ENCODE data around the gene FPR3. TPM values are rescaled to one million over a fixed set of nuclear protein-coding genes. Genes with fewer than 3 reads are reported as not detected.

FPR3 gene
- total RNA-seq (1 to 10 TPM; 3.2 TPM), polyA plus RNA-seq (not detected)

- H3K27ac Mint-ChIP-seq = no peak within 1 kb of the TSS
- Histone ChIP-seq H3K27ac (ENCODE audit: low read depth, low read length) (no peak within 1 kb of the TSS), H3K4me1 (ENCODE audit: insufficient read depth, low read length) (no peaks in the 10 kb centered on the region), H3K4me3 (ENCODE audit: low read length in 2 of 2) (no peak within 1 kb of the TSS), H3K9me3 (ENCODE audit: control insufficient read depth in 1 of 2, low read length in 2 of 2) (no peaks in the 10 kb centered on the region), H3K36me3 (ENCODE audit: insufficient read depth, low read length) (no peaks in the 10 kb centered on the region), H3K27me3 (ENCODE audit: insufficient read depth, low read length) (no peaks in the 10 kb centered on the region)
- ChIA-PET POLR2A (ENCODE audit: partially characterized antibody) (no interaction called here), CTCF (ENCODE audit: partially characterized antibody) (no interaction called here)
- DNase-seq = no peak
- H3K27me3 Mint-ChIP-seq = peaks cover 4 to 15% of the 10 kb centered on the region in 2 donors
- H3K9me3 Mint-ChIP-seq = peaks cover 0 to 23% (median 15%) of the 10 kb centered on the region in 8 donors
- no peaks in the 10 kb centered on the region for H3K36me3 Mint-ChIP-seq
- intact Hi-C loops (cut with micrococcal nuclease) = no loop called here
- H3K4me1 Mint-ChIP-seq = no peaks in the 10 kb centered on the region
- no peak within 1 kb of the TSS for H3K4me3 Mint-ChIP-seq
These were observed at the start of gene FPR3 for GRCh38 chr19:51794885-51795490. TSS of gene FPR3 (plus strand) at chr19:51795157. CDS start at chr19:51823749, 28,592 bp downstream.

GRCh38 chr19:51746731-51747130 lies 48.2 kb upstream of the FPR3 start:
- H3K27me3 Mint-ChIP-seq = peaks cover 2 to 6% of the 10 kb centered on the region in 2 donors
- Histone ChIP-seq H3K9me3 (ENCODE audit: control insufficient read depth in 1 of 2, low read length in 2 of 2) (no peaks in the 10 kb centered on the region), H3K27me3 (ENCODE audit: insufficient read depth, low read length) (no peaks in the 10 kb centered on the region), H3K27ac (ENCODE audit: low read depth, low read length) (no peak overlapping the region), H3K4me1 (ENCODE audit: insufficient read depth, low read length) (no peaks in the 10 kb centered on the region), H3K36me3 (ENCODE audit: insufficient read depth, low read length) (no peaks in the 10 kb centered on the region), H3K4me3 (ENCODE audit: low read length in 2 of 2) (no peak overlapping the region)
- intact Hi-C loops (cut with micrococcal nuclease) = no loop called here
- no peak for DNase-seq
- H3K4me1 Mint-ChIP-seq = no peaks in the 10 kb centered on the region
- peaks cover 0 to 3% (median 0%) of the 10 kb centered on the region in 8 donors for H3K9me3 Mint-ChIP-seq
- H3K36me3 Mint-ChIP-seq = no peaks in the 10 kb centered on the region
- POLR2A ChIA-PET (ENCODE audit: partially characterized antibody) = no interaction called here
- H3K4me3 Mint-ChIP-seq = no peak overlapping the region
- CTCF ChIA-PET (ENCODE audit: partially characterized antibody) = no interaction called here
- H3K27ac Mint-ChIP-seq = no peak overlapping the region

- CTCF ChIA-PET (ENCODE audit: partially characterized antibody) = no interaction called here
- Histone ChIP-seq H3K4me3 (ENCODE audit: low read length in 2 of 2) (no peak overlapping the region), H3K4me1 (ENCODE audit: insufficient read depth, low read length) (no peaks in the 10 kb centered on the region), H3K36me3 (ENCODE audit: insufficient read depth, low read length) (no peaks in the 10 kb centered on the region), H3K27me3 (ENCODE audit: insufficient read depth, low read length) (no peaks in the 10 kb centered on the region), H3K27ac (ENCODE audit: low read depth, low read length) (no peak overlapping the region), H3K9me3 (ENCODE audit: control insufficient read depth in 1 of 2, low read length in 2 of 2) (no peaks in the 10 kb centered on the region)
- Mint-ChIP-seq H3K4me3 (no peak overlapping the region), H3K36me3 (no peaks in the 10 kb centered on the region), H3K27ac (no peak overlapping the region), H3K27me3 (peaks cover 2 to 6% of the 10 kb centered on the region in 2 donors), H3K4me1 (no peaks in the 10 kb centered on the region), H3K9me3 (peaks cover 0 to 6% (median 1%) of the 10 kb centered on the region in 8 donors)
- intact Hi-C loops (cut with micrococcal nuclease) = no loop called here
- no peak for DNase-seq
- POLR2A ChIA-PET (ENCODE audit: partially characterized antibody) = no interaction called here
These were observed 45.0 kb upstream of the FPR3 start for GRCh38 chr19:51749979-51750378.

GRCh38 chr19:51750400-51751094 lies 44.4 kb upstream of the FPR3 start:
- DNase-seq = no peak
- H3K36me3 ChIP-seq (ENCODE audit: insufficient read depth, low read length) = no peaks in the 10 kb centered on the region
- CTCF ChIA-PET (ENCODE audit: partially characterized antibody) = no interaction called here
- H3K4me1 Mint-ChIP-seq = no peaks in the 10 kb centered on the region
- no peaks in the 10 kb centered on the region for H3K36me3 Mint-ChIP-seq
- intact Hi-C loops (cut with micrococcal nuclease) = no loop called here
- H3K4me3 Mint-ChIP-seq = no peak overlapping the region
- H3K9me3 Mint-ChIP-seq = peaks cover 0 to 6% (median 4%) of the 10 kb centered on the region in 8 donors
- H3K27me3 Mint-ChIP-seq = peaks cover 2 to 3% of the 10 kb centered on the region in 2 donors
- H3K4me1 ChIP-seq (ENCODE audit: insufficient read depth, low read length) = no peaks in the 10 kb centered on the region
- no peaks in the 10 kb centered on the region for H3K9me3 ChIP-seq (ENCODE audit: control insufficient read depth in 1 of 2, low read length in 2 of 2)
- no peak overlapping the region for H3K4me3 ChIP-seq (ENCODE audit: low read length in 2 of 2)
- POLR2A ChIA-PET (ENCODE audit: partially characterized antibody) = no interaction called here
- no peak overlapping the region for H3K27ac Mint-ChIP-seq
- H3K27me3 ChIP-seq (ENCODE audit: insufficient read depth, low read length) = no peaks in the 10 kb centered on the region
- H3K27ac ChIP-seq (ENCODE audit: low read depth, low read length) = no peak overlapping the region

- H3K27me3 ChIP-seq (ENCODE audit: insufficient read depth, low read length) = no peaks in the 10 kb centered on the region
- Mint-ChIP-seq H3K4me3 (no peak within 1 kb of the TSS), H3K36me3 (no peaks in the 10 kb centered on the region), H3K27ac (no peak within 1 kb of the TSS), H3K4me1 (no peaks in the 10 kb centered on the region), H3K9me3 (peaks cover 0 to 12% (median 6%) of the 10 kb centered on the region in 8 donors), H3K27me3 (peaks cover 3 to 6% of the 10 kb centered on the region in 2 donors)
- ChIA-PET CTCF (ENCODE audit: partially characterized antibody) (no interaction called here), POLR2A (ENCODE audit: partially characterized antibody) (no interaction called here)
- no peak within 1 kb of the TSS for H3K27ac ChIP-seq (ENCODE audit: low read depth, low read length)
- H3K4me1 ChIP-seq (ENCODE audit: insufficient read depth, low read length) = no peaks in the 10 kb centered on the region
- H3K9me3 ChIP-seq (ENCODE audit: control insufficient read depth in 1 of 2, low read length in 2 of 2) = no peaks in the 10 kb centered on the region
- intact Hi-C loops (cut with micrococcal nuclease) = no loop called here
- no peaks in the 10 kb centered on the region for H3K36me3 ChIP-seq (ENCODE audit: insufficient read depth, low read length)
- H3K4me3 ChIP-seq (ENCODE audit: low read length in 2 of 2) = no peak within 1 kb of the TSS
- no peak for DNase-seq
These were observed 43.3 kb upstream of the FPR3 start, which contains the start of gene FPR1 for GRCh38 chr19:51751655-51752054. TSS of gene FPR1 (minus strand) at chr19:51751878. CDS start at chr19:51746994, 4,884 bp downstream.

- H3K4me3 ChIP-seq (ENCODE audit: low read length in 2 of 2) = no peak overlapping the region
- ChIA-PET POLR2A (ENCODE audit: partially characterized antibody) (no interaction called here), CTCF (ENCODE audit: partially characterized antibody) (no interaction called here)
- no peaks in the 10 kb centered on the region for H3K4me1 Mint-ChIP-seq
- no peaks in the 10 kb centered on the region for H3K4me1 ChIP-seq (ENCODE audit: insufficient read depth, low read length)
- no peaks in the 10 kb centered on the region for H3K36me3 Mint-ChIP-seq
- peaks cover 3% of the 10 kb centered on the region in 2 donors for H3K27me3 Mint-ChIP-seq
- H3K27ac Mint-ChIP-seq = no peak overlapping the region
- no peak overlapping the region for H3K27ac ChIP-seq (ENCODE audit: low read depth, low read length)
- H3K36me3 ChIP-seq (ENCODE audit: insufficient read depth, low read length) = no peaks in the 10 kb centered on the region
- H3K9me3 ChIP-seq (ENCODE audit: control insufficient read depth in 1 of 2, low read length in 2 of 2) = no peaks in the 10 kb centered on the region
- DNase-seq = no peak
- H3K27me3 ChIP-seq (ENCODE audit: insufficient read depth, low read length) = no peaks in the 10 kb centered on the region
- H3K9me3 Mint-ChIP-seq = peaks cover 0 to 13% (median 7%) of the 10 kb centered on the region in 8 donors
- H3K4me3 Mint-ChIP-seq = no peak overlapping the region
- intact Hi-C loops (cut with micrococcal nuclease) = no loop called here
These were observed 40.8 kb upstream of the FPR3 start for GRCh38 chr19:51754109-51754508.

GRCh38 chr19:51754770-51755169 lies 40.2 kb upstream of the FPR3 start:
- H3K27ac ChIP-seq (ENCODE audit: low read depth, low read length) = no peak overlapping the region
- ChIA-PET CTCF (ENCODE audit: partially characterized antibody) (no interaction called here), POLR2A (ENCODE audit: partially characterized antibody) (no interaction called here)
- DNase-seq = no peak
- H3K27me3 Mint-ChIP-seq = peaks cover 3 to 5% of the 10 kb centered on the region in 2 donors
- H3K4me3 Mint-ChIP-seq = no peak overlapping the region
- intact Hi-C loops (cut with micrococcal nuclease) = no loop called here
- no peaks in the 10 kb centered on the region for H3K4me1 Mint-ChIP-seq
- H3K4me3 ChIP-seq (ENCODE audit: low read length in 2 of 2) = no peak overlapping the region
- peaks cover 0 to under 1% of the 10 kb centered on the region in 2 donors for H3K36me3 Mint-ChIP-seq
- peaks cover 2 to 16% (median 8%) of the 10 kb centered on the region in 8 donors for H3K9me3 Mint-ChIP-seq
- no peak overlapping the region for H3K27ac Mint-ChIP-seq
- H3K27me3 ChIP-seq (ENCODE audit: insufficient read depth, low read length) = no peaks in the 10 kb centered on the region
- H3K36me3 ChIP-seq (ENCODE audit: insufficient read depth, low read length) = no peaks in the 10 kb centered on the region
- no peaks in the 10 kb centered on the region for H3K4me1 ChIP-seq (ENCODE audit: insufficient read depth, low read length)
- H3K9me3 ChIP-seq (ENCODE audit: control insufficient read depth in 1 of 2, low read length in 2 of 2) = no peaks in the 10 kb centered on the region

Measured in CD4-positive, alpha-beta memory T cell (primary cell).